HepG2 (cell line): ENCODE results near the gene IQCK. TPM values are rescaled to one million over a fixed set of nuclear protein-coding genes. Genes with fewer than 3 reads are reported as not detected.
A peak's percentile ranks its signal among the peaks of the same experiment; 100 is the strongest.

Source experiments
- ATAC-seq: fragments of 200-7000 bp; cut with Tn5 transposase; 3 replicates; pipeline ENCODE4 v1.9.1; 2020; ENCODE audit warnings: mild to moderate bottlenecking, moderate library complexity
- BruUV-seq: library from RNA; stranded (reverse); fragments of 400-500 nt; replicated peaks from 2 replicates; lab custom pipeline; 2021; lab: Mats Ljungman, UMichigan
- CTCF ChIA-PET: fragments of 300-600 bp; formaldehyde crosslinking; extraction: SDS; loops from one replicate; lab custom pipeline; 2021; ENCODE audit warnings: low total read pairs, inconsistent platforms, low intra/inter-chr PET ratio; lab: Yijun Ruan, JAX
- POLR2A ChIA-PET: fragments of 350-600 bp; sonication (Branson Sonifier 250); formaldehyde crosslinking; loops from one replicate; lab custom pipeline; 2020; ENCODE audit warnings: antibody characterized with exemption, inconsistent platforms; lab: Yijun Ruan, JAX
- DNase-seq: peaks from one replicate; pipeline ENCODE4 v3.0.0-alpha.2; 2015; ENCODE audit warnings: low spot score
- FAIRE-seq: peaks from 3 replicates; lab custom pipeline; 2011; peaks lifted over from hg19 to GRCh38; lab: Jason Lieb, UNC
- H2AFZ ChIP-seq: one replicate; pipeline ENCODE4 v1.6.1; 2011; ENCODE audit warnings: low read length, inconsistent platforms
- H3K27ac ChIP-seq: fragments of 300-600 bp; 3 replicates; pipeline ENCODE4 v1.8.0; 2011; ENCODE audit warnings: mixed run types, mild to moderate bottlenecking, mixed read lengths, low read length, inconsistent platforms; ENCODE audit not compliant: insufficient read depth; ENCODE audit errors: extremely low read length
- H3K27me3 ChIP-seq, 2 experiments: fragments of 200-600 bp in 1 of 2; 2 replicates in 1 of 2; 3 replicates in 1 of 2; pipeline versions ENCODE4 v1.6.0 to v1.8.0; 2011; ENCODE audit warnings: low read length in 2 of 2, mild to moderate bottlenecking in 2 of 2, moderate library complexity in 2 of 2, inconsistent platforms in 1 of 2; ENCODE audit not compliant: insufficient read depth in 2 of 2, control insufficient read depth in 1 of 2
- H3K36me3 ChIP-seq, 2 experiments: fragments of 200-600 bp in 1 of 2; replicated peaks in 1 of 2; 2 replicates in 1 of 2; 3 replicates in 1 of 2; pipeline versions ENCODE4 v1.5.1 to v1.8.0; 2011; ENCODE audit warnings: low read length in 2 of 2, inconsistent platforms in 1 of 2; ENCODE audit not compliant: insufficient read depth in 2 of 2, control insufficient read depth in 1 of 2
- H3K4me1 ChIP-seq: 2 replicates; pipeline ENCODE4 v1.5.1; 2012; ENCODE audit warnings: low read length, inconsistent platforms; ENCODE audit not compliant: insufficient read depth
- H3K4me2 ChIP-seq: 2 replicates; pipeline ENCODE4 v1.6.0; 2011; ENCODE audit warnings: low read depth, low read length, inconsistent platforms
- H3K4me3 ChIP-seq, 3 experiments: fragments of 200-600 bp in 1 of 3; sonication (generic), shearing (Covaris generic) in 1 of 3; replicated peaks in 1 of 3; 2 replicates each; pipeline ENCODE4 v1.5.1; 2011 to 2016; ENCODE audit warnings: low read length in 3 of 3, inconsistent platforms in 2 of 3, low read depth in 2 of 3, mild to moderate bottlenecking in 2 of 3, control low read depth in 1 of 3, mixed read lengths in 1 of 3; ENCODE audit not compliant: insufficient read depth in 1 of 3
- H3K79me2 ChIP-seq: one replicate; pipeline ENCODE4 v1.6.1; 2011; ENCODE audit warnings: low read length, inconsistent platforms; ENCODE audit not compliant: insufficient read depth
- H3K9ac ChIP-seq: 2 replicates; pipeline ENCODE4 v1.6.0; 2011; ENCODE audit warnings: mild to moderate bottlenecking, low read depth, low read length, inconsistent platforms; ENCODE audit not compliant: insufficient read depth
- H3K9me3 ChIP-seq: 2 replicates; pipeline ENCODE4 v1.5.1; 2012; ENCODE audit warnings: mild to moderate bottlenecking, low read length
- H4K20me1 ChIP-seq: 2 replicates; pipeline ENCODE4 v1.6.0; 2011; ENCODE audit warnings: inconsistent platforms, mild to moderate bottlenecking, low read length, moderate library complexity; ENCODE audit not compliant: insufficient read depth
- ARID4A ChIP-seq: sonication (generic); formaldehyde crosslinking; IDR thresholded peaks from 2 replicates; pipeline ENCODE4 v1.5.0; 2020; ENCODE audit warnings: mild to moderate bottlenecking, missing genetic modification reagents, borderline replicate concordance
- ATF7-NPFF ChIP-seq: sonication (generic); formaldehyde crosslinking; IDR thresholded peaks from 2 replicates; pipeline ENCODE4 v1.8.1; 2023; ENCODE audit warnings: mild to moderate bottlenecking, low read depth, missing genetic modification reagents, moderate library complexity
- GLI4 ChIP-seq: sonication (generic); formaldehyde crosslinking; IDR thresholded peaks from 2 replicates; pipeline ENCODE4 v1.5.1; 2020; ENCODE audit warnings: missing genetic modification reagents, mild to moderate bottlenecking, moderate library complexity, borderline replicate concordance
- KLF6 ChIP-seq: IDR thresholded peaks from 2 replicates; pipeline ENCODE4 v1.8.0; 2016; ENCODE audit warnings: missing biosample characterization, missing genetic modification reagents
- MEIS1 ChIP-seq: sonication (generic); formaldehyde crosslinking; IDR thresholded peaks from 2 replicates; pipeline ENCODE4 v1.9.0; 2021; ENCODE audit warnings: mild to moderate bottlenecking, missing genetic modification reagents, moderate library complexity, borderline replicate concordance
- NAIF1 ChIP-seq: sonication (generic); formaldehyde crosslinking; IDR thresholded peaks from 2 replicates; pipeline ENCODE4 v1.5.0; 2020; ENCODE audit warnings: mild to moderate bottlenecking, missing genetic modification reagents, borderline replicate concordance
- NFE2L2 ChIP-seq: fragments of 150-350 bp; IDR thresholded peaks from 2 replicates; pipeline ENCODE4 v1.6.1; 2014; ENCODE audit warnings: low read length
- NONO ChIP-seq, 2 experiments: fragments of 450-650 bp in 1 of 2; sonication (generic) in 1 of 2; formaldehyde crosslinking in 1 of 2; IDR thresholded peaks in 1 of 2; conservative IDR thresholded peaks in 1 of 2; 2 replicates each; pipeline versions ENCODE4 v1.6.1 to v1.8.0; 2017 to 2022; ENCODE audit warnings: mild to moderate bottlenecking in 1 of 2, missing genetic modification reagents in 1 of 2, moderate library complexity in 1 of 2
- SAP130 ChIP-seq: IDR thresholded peaks from 2 replicates; pipeline ENCODE4 v1.6.1; 2016; ENCODE audit warnings: low read depth
- ZEB1 ChIP-seq: IDR thresholded peaks from 2 replicates; pipeline ENCODE4 v1.6.1; 2012; ENCODE audit warnings: mild to moderate bottlenecking, low read depth, inconsistent platforms; ENCODE audit not compliant: insufficient replicate concordance
- ZNF44 ChIP-seq: sonication (generic); formaldehyde crosslinking; IDR thresholded peaks from 2 replicates; pipeline ENCODE4 v1.5.1; 2020; ENCODE audit warnings: mild to moderate bottlenecking, missing genetic modification reagents
- ZNF557 ChIP-seq: sonication (generic); formaldehyde crosslinking; IDR thresholded peaks from 2 replicates; pipeline ENCODE4 v1.4.0; 2020; ENCODE audit warnings: missing genetic modification reagents
- ZNF564 ChIP-seq: sonication (generic); formaldehyde crosslinking; IDR thresholded peaks from 2 replicates; pipeline ENCODE4 v1.8.1; 2023; ENCODE audit warnings: mild to moderate bottlenecking, missing genetic modification reagents
- ZNF790 ChIP-seq: sonication (generic); formaldehyde crosslinking; IDR thresholded peaks from 2 replicates; pipeline ENCODE4 v1.8.0; 2022; ENCODE audit warnings: missing genetic modification reagents, mild to moderate bottlenecking, borderline replicate concordance
- WGBS: methylation state at CpG from one replicate; pipeline ENCODE4 v1.1.6; 2017; ENCODE audit warnings: low lambda C conversion rate; 5-methylcytosine and 5-hydroxymethylcytosine counted together
- in situ Hi-C: cut with HindIII; loops from 2 replicates; pipeline ENCODE4 v1.10.0; 2017; ENCODE audit warnings: low pct_unique_long_range_greater_than_20kb; ENCODE audit not compliant: extremely low pct_ligation_motif_present
- intact Hi-C: fragments of 100-400 bp; cut with micrococcal nuclease; formaldehyde crosslinking; loops from one replicate; pipeline ENCODE4 v1.10.0; 2022; ENCODE audit not compliant: unreplicated experiment
- polyA plus RNA-seq, 8 experiments: library from polyadenylated mRNA; depleted of rRNA in 3 of 8; stranded (reverse) in 7 of 8; unstranded in 1 of 8; fragments of >200 nt; fragmentation: Illumina TruSeq in 4 of 8; extraction: Trizol in 4 of 8; gene quantifications; 2 replicates each; pipeline versions ENCODE4 v1.2.1 to v1.2.3, GENCODE V29; 2011 to 2016; ENCODE audit warnings: low read depth in 4 of 8, missing spikeins in 1 of 8, mixed read lengths in 1 of 8; ENCODE audit not compliant: insufficient read depth in 1 of 8
- total RNA-seq, 5 experiments: library from RNA; depleted of rRNA; stranded (reverse); fragments of >200 nt; fragmentation: Illumina TruSeq; extraction: Trizol; gene quantifications; 2 replicates each; pipeline ENCODE4 v1.2.3, GENCODE V29; 2016; ENCODE audit warnings: low read depth in 1 of 5
- TF ChIP-seq, protein P1 (sequence below): sonication (generic); formaldehyde crosslinking; IDR thresholded peaks from 2 replicates; pipeline ENCODE4 v1.4.0; 2020; ENCODE audit warnings: mild to moderate bottlenecking, missing genetic modification reagents
- TF ChIP-seq, protein P2 (sequence below): sonication (generic); formaldehyde crosslinking; IDR thresholded peaks from 2 replicates; pipeline ENCODE4 v1.5.1; 2020; ENCODE audit warnings: missing genetic modification reagents, mild to moderate bottlenecking, borderline replicate concordance

Gene IQCK
- total and polyA plus RNA-seq, 2 of the 13 experiments (the other 11 are each of a cell fraction or from before 2014, with no cell fraction given): 5.1 to 7.3 TPM

GRCh38 chr16:19717314-19717713 lies 757 bp upstream of the IQCK start (continued):
- no peak for TF ChIP-seq ARID4A (CRISPR knock-in tag)
- TF ChIP-seq SAP130 (CRISPR knock-in tag): no peak
- TF ChIP-seq ZNF44 (CRISPR knock-in tag): 0 out of 2 replicates have a peak, but pooled peaks have one; percentile 2
- no peak for TF ChIP-seq ZEB1

GRCh38 chr16:19718624-19718965 lies 524 bp downstream of the IQCK start:
- Histone ChIP-seq H3K9me3 (no peaks in the 10 kb centered on the region), H3K27ac (peak overlapping the region; percentile 74), H3K4me1 (peaks cover 27% of the 10 kb centered on the region), H3K4me3 (peak overlapping the region; percentile 74 to 98 (median 98)), H2AFZ (peak overlapping the region; percentile 98), H3K27me3 (no peaks in the 10 kb centered on the region; a peak in 1 of 5 replicates), H3K36me3 (peaks cover 6 to 12% of the 10 kb centered on the region in 2 experiments), H3K9ac (peak overlapping the region; percentile 79), H4K20me1 (no peaks in the 10 kb centered on the region), H3K4me2 (peak overlapping the region; percentile 98), H3K79me2 (peaks cover 30% of the 10 kb centered on the region)
- under 1% methylated on average over 21 of the region's 21 CpGs for WGBS
- no TSS peak for BruUV-seq
- ChIA-PET CTCF (no interaction called here), POLR2A (interaction anchor here (1.0 to 2.3 kb wide), 8 partner anchors 13 to 56 kb away, joined by 3 to 12 read pairs (median 4); no protein-coding TSS in a partner anchor)
- intact Hi-C loops (loop anchor here (5.0 kb wide), 2 partner anchors 34 to 169 kb away; no protein-coding TSS in a partner anchor), in situ Hi-C loops (loop anchor here (5.0 kb wide), 1 partner anchor 169 kb away; no protein-coding TSS in a partner anchor)
- peak; percentile 14 for ATAC-seq
- no peak for DNase-seq
- no peak for FAIRE-seq
- TF ChIP-seq KLF6 (no peak), ZNF564 (CRISPR knock-in tag) (no peak), MEIS1 (CRISPR knock-in tag) (no peak), GLI4 (0 out of 2 replicates have a peak, but pooled peaks have one; percentile 3), NONO (IDR thresholded peaks at IDR 0.05) (no peak), NONO (CRISPR knock-in tag; conservative IDR thresholded peaks at IDR 0.05) (no peak), NFE2L2 (no peak), NAIF1 (peak; percentile 12; the same call in 1 of the 2 replicates), ATF7-NPFF (CRISPR knock-in tag) (no peak), ZNF557 (CRISPR knock-in tag) (no peak), SAP130 (CRISPR knock-in tag) (no peak), ZNF790 (CRISPR knock-in tag) (0 out of 2 replicates have a peak, but pooled peaks have one; percentile 59)
- TF ChIP-seq, protein P1, sequence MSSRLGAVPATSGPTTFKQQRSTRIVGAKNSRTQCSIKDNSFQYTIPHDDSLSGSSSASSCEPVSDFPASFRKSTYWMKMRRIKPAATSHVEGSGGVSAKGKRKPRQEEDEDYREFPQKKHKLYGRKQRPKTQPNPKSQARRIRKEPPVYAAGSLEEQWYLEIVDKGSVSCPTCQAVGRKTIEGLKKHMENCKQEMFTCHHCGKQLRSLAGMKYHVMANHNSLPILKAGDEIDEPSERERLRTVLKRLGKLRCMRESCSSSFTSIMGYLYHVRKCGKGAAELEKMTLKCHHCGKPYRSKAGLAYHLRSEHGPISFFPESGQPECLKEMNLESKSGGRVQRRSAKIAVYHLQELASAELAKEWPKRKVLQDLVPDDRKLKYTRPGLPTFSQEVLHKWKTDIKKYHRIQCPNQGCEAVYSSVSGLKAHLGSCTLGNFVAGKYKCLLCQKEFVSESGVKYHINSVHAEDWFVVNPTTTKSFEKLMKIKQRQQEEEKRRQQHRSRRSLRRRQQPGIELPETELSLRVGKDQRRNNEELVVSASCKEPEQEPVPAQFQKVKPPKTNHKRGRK: no peak
- TF ChIP-seq, protein P2, sequence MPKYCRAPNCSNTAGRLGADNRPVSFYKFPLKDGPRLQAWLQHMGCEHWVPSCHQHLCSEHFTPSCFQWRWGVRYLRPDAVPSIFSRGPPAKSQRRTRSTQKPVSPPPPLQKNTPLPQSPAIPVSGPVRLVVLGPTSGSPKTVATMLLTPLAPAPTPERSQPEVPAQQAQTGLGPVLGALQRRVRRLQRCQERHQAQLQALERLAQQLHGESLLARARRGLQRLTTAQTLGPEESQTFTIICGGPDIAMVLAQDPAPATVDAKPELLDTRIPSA (CRISPR knock-in tag): 0 out of 2 replicates have a peak, but pooled peaks have one; percentile 28
